HepG2 (cell line): ENCODE results near the gene MRPL30. TPM values are rescaled to one million over a fixed set of nuclear protein-coding genes. Genes with fewer than 3 reads are reported as not detected.

Experiments
- BHLHE40 ChIP-seq: IDR thresholded peaks from 2 replicates; pipeline ENCODE4 v1.6.1; 2011; ENCODE audit warnings: low read length, improper control_type of control experiment
- CEBPG ChIP-seq: IDR thresholded peaks from 2 replicates; pipeline ENCODE4 v1.6.1; 2016
- DNMT3B ChIP-seq: conservative IDR thresholded peaks from 2 replicates; pipeline ENCODE4 v1.6.1; 2016; ENCODE audit warnings: missing biosample characterization, control low read depth
- HMG20B ChIP-seq: conservative IDR thresholded peaks from 2 replicates; pipeline ENCODE4 v1.6.1; 2016; ENCODE audit warnings: missing genetic modification reagents, missing compliant biosample characterization
- IRF9 ChIP-seq: sonication (generic); formaldehyde crosslinking; IDR thresholded peaks from 2 replicates; pipeline ENCODE4 v1.8.0; 2022; ENCODE audit warnings: missing genetic modification reagents, mild to moderate bottlenecking, borderline replicate concordance
- JUNB ChIP-seq: sonication (generic); formaldehyde crosslinking; IDR thresholded peaks from 2 replicates; pipeline ENCODE4 v1.8.0; 2022; ENCODE audit warnings: missing genetic modification reagents, mild to moderate bottlenecking, borderline replicate concordance
- KDM3A ChIP-seq: IDR thresholded peaks from 2 replicates; pipeline ENCODE4 v1.6.1; 2018; ENCODE audit warnings: low read depth, missing compliant biosample characterization
- KDM5B ChIP-seq: sonication (generic); formaldehyde crosslinking; IDR thresholded peaks from 2 replicates; pipeline ENCODE4 v1.4.0; 2020; ENCODE audit warnings: missing genetic modification reagents, mild to moderate bottlenecking, borderline replicate concordance
- KLF15 ChIP-seq: sonication (generic); formaldehyde crosslinking; IDR thresholded peaks from 2 replicates; pipeline ENCODE4 v1.8.1; 2023; ENCODE audit warnings: borderline replicate concordance, mild to moderate bottlenecking, inconsistent platforms, missing genetic modification reagents, mixed read lengths
- MIER2 ChIP-seq: IDR thresholded peaks from 2 replicates; pipeline ENCODE4 v1.6.1; 2016; ENCODE audit warnings: missing biosample characterization, missing genetic modification reagents
- PRPF4 ChIP-seq: fragments of 200-400 bp; formaldehyde crosslinking; IDR thresholded peaks from 2 replicates; pipeline ENCODE4 v1.6.1; 2016; ENCODE audit warnings: low read length, low read depth; ENCODE audit not compliant: poor library complexity, severe bottlenecking
- RCOR2 ChIP-seq: IDR thresholded peaks from 2 replicates; pipeline ENCODE4 v1.6.1; 2016; ENCODE audit warnings: missing biosample characterization, missing genetic modification reagents
- SMARCE1 ChIP-seq: fragments of 450-650 bp; IDR thresholded peaks from 2 replicates; pipeline ENCODE4 v1.6.1; 2017; ENCODE audit warnings: borderline replicate concordance
- SUZ12 ChIP-seq: fragments of 150-350 bp; IDR thresholded peaks from 2 replicates; pipeline ENCODE4 v1.6.1; 2014; ENCODE audit warnings: low read depth, low read length
- YEATS2 ChIP-seq: sonication (generic); formaldehyde crosslinking; IDR thresholded peaks from 2 replicates; pipeline ENCODE4 v1.4.0; 2020; ENCODE audit warnings: missing genetic modification reagents, borderline replicate concordance
- ZBTB8A ChIP-seq: sonication (generic); formaldehyde crosslinking; IDR thresholded peaks from 2 replicates; pipeline ENCODE4 v1.4.0; 2020; ENCODE audit warnings: mild to moderate bottlenecking, low read depth, missing genetic modification reagents, borderline replicate concordance
- ZNF138 ChIP-seq: sonication (generic); formaldehyde crosslinking; IDR thresholded peaks from 2 replicates; pipeline ENCODE4 v1.5.0; 2020; ENCODE audit warnings: mild to moderate bottlenecking, low read depth, missing genetic modification reagents
- ZNF570 ChIP-seq: sonication (generic); formaldehyde crosslinking; IDR thresholded peaks from 2 replicates; pipeline ENCODE4 v1.4.0; 2020; ENCODE audit warnings: mild to moderate bottlenecking, missing genetic modification reagents, borderline replicate concordance
- ZNF746 ChIP-seq: sonication (generic); formaldehyde crosslinking; IDR thresholded peaks from 2 replicates; pipeline ENCODE4 v1.8.0; 2022; ENCODE audit warnings: mild to moderate bottlenecking, missing genetic modification reagents
- ZNF75D ChIP-seq: sonication (generic); formaldehyde crosslinking; IDR thresholded peaks from 2 replicates; pipeline ENCODE4 v1.8.1; 2023; ENCODE audit warnings: missing genetic modification reagents, mild to moderate bottlenecking, borderline replicate concordance
- polyA plus RNA-seq, 8 experiments: library from polyadenylated mRNA; depleted of rRNA in 3 of 8; stranded (reverse) in 7 of 8; unstranded in 1 of 8; fragments of >200 nt; fragmentation: Illumina TruSeq in 4 of 8; extraction: Trizol in 4 of 8; gene quantifications; 2 replicates each; pipeline versions ENCODE4 v1.2.1 to v1.2.3, GENCODE V29; 2011 to 2016; ENCODE audit warnings: low read depth in 4 of 8, missing spikeins in 1 of 8, mixed read lengths in 1 of 8; ENCODE audit not compliant: insufficient read depth in 1 of 8
- total RNA-seq, 5 experiments: library from RNA; depleted of rRNA; stranded (reverse); fragments of >200 nt; fragmentation: Illumina TruSeq; extraction: Trizol; gene quantifications; 2 replicates each; pipeline ENCODE4 v1.2.3, GENCODE V29; 2016; ENCODE audit warnings: low read depth in 1 of 5
- TF ChIP-seq, protein P1 (sequence below): sonication (generic); formaldehyde crosslinking; IDR thresholded peaks from 2 replicates; pipeline ENCODE4 v1.5.0; 2020; ENCODE audit warnings: missing genetic modification reagents
- TF ChIP-seq, protein P2 (sequence below), 2 experiments: sonication (generic) in 1 of 2; formaldehyde crosslinking in 1 of 2; IDR thresholded peaks; 2 replicates each; pipeline versions ENCODE4 v1.5.1 to v1.6.1; 2011 to 2020; ENCODE audit warnings: borderline replicate concordance in 1 of 2, low read depth in 1 of 2, low read length in 1 of 2, mild to moderate bottlenecking in 1 of 2, missing genetic modification reagents in 1 of 2, moderate library complexity in 1 of 2

Gene MRPL30
- total and polyA plus RNA-seq, 2 of the 13 experiments (the other 11 are each of a cell fraction or from before 2014, with no cell fraction given), result 30.2 to 75.3 TPM

GRCh38 chr2:99141110-99142108 is 39.6 kb upstream of the MRPL30 start, which contains the start of gene C2orf15 (continued):
- peak; percentile 36; the same call in 1 of the 2 replicates for TF ChIP-seq ZBTB8A (CRISPR knock-in tag)
- peak; percentile 59 for TF ChIP-seq KDM3A (CRISPR knock-in tag)
- TF ChIP-seq KDM5B, result peak; percentile 95
- no peak for TF ChIP-seq JUNB (CRISPR knock-in tag)
- TF ChIP-seq SMARCE1, result no peak
- no peak for TF ChIP-seq ZNF75D (CRISPR knock-in tag)
- TF ChIP-seq RCOR2 (CRISPR knock-in tag), result peak; percentile 14; the same call in 1 of the 2 replicates
- no peak for TF ChIP-seq BHLHE40
- TF ChIP-seq ZNF570 (CRISPR knock-in tag), result peak; percentile 45; the same call in 1 of the 2 replicates
- peak; percentile 10; the same call in 1 of the 2 replicates for TF ChIP-seq HMG20B (CRISPR knock-in tag)
- TF ChIP-seq ZNF746 (CRISPR knock-in tag), result peak; percentile 62; the same call in 1 of the 2 replicates
- TF ChIP-seq CEBPG (CRISPR knock-in tag), result peak; percentile 39
- 0 out of 2 replicates have a peak, but pooled peaks have one; percentile 29 for TF ChIP-seq KLF15 (CRISPR knock-in tag)
- TF ChIP-seq DNMT3B (CRISPR knock-in tag), result peak; percentile 83; the same call in 1 of the 2 replicates
- peak; percentile 91 for TF ChIP-seq YEATS2 (CRISPR knock-in tag)
- TF ChIP-seq, protein P1, sequence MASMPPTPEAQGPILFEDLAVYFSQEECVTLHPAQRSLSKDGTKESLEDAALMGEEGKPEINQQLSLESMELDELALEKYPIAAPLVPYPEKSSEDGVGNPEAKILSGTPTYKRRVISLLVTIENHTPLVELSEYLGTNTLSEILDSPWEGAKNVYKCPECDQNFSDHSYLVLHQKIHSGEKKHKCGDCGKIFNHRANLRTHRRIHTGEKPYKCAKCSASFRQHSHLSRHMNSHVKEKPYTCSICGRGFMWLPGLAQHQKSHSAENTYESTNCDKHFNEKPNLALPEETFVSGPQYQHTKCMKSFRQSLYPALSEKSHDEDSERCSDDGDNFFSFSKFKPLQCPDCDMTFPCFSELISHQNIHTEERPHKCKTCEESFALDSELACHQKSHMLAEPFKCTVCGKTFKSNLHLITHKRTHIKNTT (CRISPR knock-in tag), result no peak
- peak; percentile 72; the same call in 1 of the 2 replicates for TF ChIP-seq ZNF138 (CRISPR knock-in tag)
- TF ChIP-seq IRF9 (CRISPR knock-in tag), result peak; percentile 89
- no peak for TF ChIP-seq PRPF4
- TF ChIP-seq SUZ12, result no peak
- TF ChIP-seq, protein P2, sequence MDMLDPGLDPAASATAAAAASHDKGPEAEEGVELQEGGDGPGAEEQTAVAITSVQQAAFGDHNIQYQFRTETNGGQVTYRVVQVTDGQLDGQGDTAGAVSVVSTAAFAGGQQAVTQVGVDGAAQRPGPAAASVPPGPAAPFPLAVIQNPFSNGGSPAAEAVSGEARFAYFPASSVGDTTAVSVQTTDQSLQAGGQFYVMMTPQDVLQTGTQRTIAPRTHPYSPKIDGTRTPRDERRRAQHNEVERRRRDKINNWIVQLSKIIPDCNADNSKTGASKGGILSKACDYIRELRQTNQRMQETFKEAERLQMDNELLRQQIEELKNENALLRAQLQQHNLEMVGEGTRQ (IDR thresholded peaks at IDR 0.05; ENCODE audit: low read depth, low read length), result no peak
- TF ChIP-seq, protein P2 (CRISPR knock-in tag; IDR thresholded peaks at IDR 0.05; ENCODE audit: borderline replicate concordance), result no peak; the same call in 1 of the 2 replicates
- no peak for TF ChIP-seq MIER2 (CRISPR knock-in tag)
